ENCODE data around the gene RPS6KA4.
"Not testable (repeated sequence)": the region's sequence is repeated elsewhere in the genome, so short reads cannot be mapped to it uniquely, and the experiment has no call there.

Gene RPS6KA4

DNA sequence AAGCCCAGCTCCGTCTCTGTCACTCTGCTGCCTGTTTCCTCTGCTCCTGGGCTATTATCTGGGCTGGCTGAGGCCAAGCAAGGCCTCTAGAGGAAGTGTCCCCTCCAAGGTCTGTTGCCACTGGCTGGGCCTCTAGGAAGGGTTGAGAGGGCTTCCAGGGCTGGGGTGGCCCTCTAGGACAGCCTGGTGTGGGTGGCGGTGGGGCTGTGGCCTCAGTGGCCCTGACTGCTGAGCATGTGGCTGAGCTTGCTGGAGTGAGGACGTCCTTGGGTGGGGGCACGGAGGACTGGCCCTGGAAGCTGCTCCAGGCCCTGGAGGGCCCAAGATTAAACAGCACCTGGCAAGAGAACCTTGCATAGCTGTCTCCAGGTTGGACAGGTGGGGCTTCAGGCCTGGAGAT lies 35.0 kb upstream of the RPS6KA4 start:
- in situ Hi-C loops (cut with HindIII; ENCODE audit: low pct_ligation_motif_present, low pct_unique_long_range_greater_than_20kb, low sequenced_read_pairs); DNase-seq: not testable (repeated sequence)

GRCh38 chr11:64324692-64325469 lies 34.1 kb upstream of the RPS6KA4 start:
- in situ Hi-C loops (cut with HindIII; ENCODE audit: low pct_ligation_motif_present, low pct_unique_long_range_greater_than_20kb, low sequenced_read_pairs) = no loop called here
- DNase-seq = no peak

- no peak for DNase-seq
- in situ Hi-C loops (cut with HindIII; ENCODE audit: low pct_ligation_motif_present, low pct_unique_long_range_greater_than_20kb, low sequenced_read_pairs) = no loop called here
Measured at GRCh38 chr11:64327375-64327774, 31.6 kb upstream of the RPS6KA4 start.

DNA sequence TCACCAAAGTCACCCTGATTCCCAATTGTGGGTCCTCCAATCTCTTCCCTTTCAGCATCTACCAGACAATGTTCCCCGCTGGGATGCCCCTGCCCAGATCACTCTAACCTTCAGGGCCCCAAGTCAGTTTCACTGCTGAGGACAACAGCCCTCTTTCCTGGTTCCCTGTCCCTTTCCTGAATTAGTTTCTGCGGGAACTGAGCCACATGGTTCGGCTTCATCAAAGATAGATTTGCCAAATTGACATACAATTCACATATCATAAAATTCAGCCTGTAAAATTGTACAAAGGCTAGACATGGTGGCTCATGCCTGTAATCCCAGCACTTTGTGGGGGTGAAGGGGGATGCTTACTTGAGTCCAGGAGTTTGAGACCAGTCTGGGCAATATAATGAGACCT lies 31.0 kb upstream of the RPS6KA4 start:
- DNase-seq = no peak
- in situ Hi-C loops (cut with HindIII; ENCODE audit: low pct_ligation_motif_present, low pct_unique_long_range_greater_than_20kb, low sequenced_read_pairs) = no loop called here

DNA sequence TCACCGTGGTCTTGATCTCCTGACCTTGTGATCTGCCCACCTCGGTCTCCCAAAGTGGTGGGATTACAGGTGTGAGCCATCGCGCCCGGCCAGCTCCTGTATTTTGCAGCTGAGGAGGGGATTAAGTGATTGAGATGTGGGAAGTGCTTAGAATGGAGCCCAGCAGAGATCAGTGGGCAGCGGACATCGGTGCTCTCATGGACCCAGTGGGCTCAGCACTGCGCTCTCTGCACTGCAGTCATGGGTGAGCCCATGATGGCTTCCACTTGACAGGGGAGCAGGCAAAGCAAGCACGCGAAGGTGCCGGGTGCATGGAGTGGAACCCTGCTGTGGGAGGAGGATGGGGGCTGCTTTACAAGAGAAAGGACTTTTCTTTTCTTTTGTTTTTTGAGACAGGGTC lies 28.1 kb upstream of the RPS6KA4 start:
- no peak for DNase-seq
- in situ Hi-C loops (cut with HindIII; ENCODE audit: low pct_ligation_motif_present, low pct_unique_long_range_greater_than_20kb, low sequenced_read_pairs) = no loop called here

DNA sequence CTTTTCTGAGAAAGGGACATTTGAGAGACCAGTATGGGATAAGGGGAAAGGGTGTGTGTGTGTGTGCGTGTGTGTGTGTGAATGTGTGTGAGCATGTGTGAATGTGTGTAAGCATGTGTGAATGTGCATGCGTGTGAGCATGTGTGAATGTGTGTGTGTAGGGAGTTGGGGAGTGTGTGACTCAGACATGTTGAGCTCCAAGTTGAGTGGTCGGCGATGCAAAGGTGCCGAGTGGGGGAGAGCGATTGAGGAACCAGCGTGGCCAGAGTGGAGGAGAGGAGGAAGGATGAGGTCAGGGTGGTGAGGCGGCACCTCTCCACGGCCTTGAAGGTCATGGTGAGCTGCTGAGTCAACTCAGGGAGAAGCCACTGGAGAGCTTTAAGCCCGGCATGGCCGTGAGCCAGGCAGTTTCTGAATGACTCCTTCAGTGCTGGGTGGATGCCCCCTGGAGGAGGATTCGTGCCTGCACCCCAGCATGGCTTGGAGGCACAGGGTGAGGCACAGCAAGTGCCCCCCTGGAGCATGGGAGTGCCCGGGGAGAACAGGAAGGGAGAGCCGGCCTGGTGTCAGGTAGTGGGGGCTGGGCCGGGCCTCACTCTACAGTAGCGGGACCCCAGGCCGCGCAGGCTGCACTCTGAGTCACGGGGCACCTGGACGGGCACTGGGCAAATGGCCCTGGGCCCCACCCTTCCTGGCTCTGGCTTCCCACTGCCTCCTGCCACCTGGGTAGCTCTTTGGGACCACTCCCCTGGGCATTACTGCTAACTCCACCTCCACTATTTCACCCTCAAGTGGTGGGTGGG lies 27.2 kb upstream of the RPS6KA4 start:
- DNase-seq = peak; percentile 94
- in situ Hi-C loops (cut with HindIII; ENCODE audit: low pct_ligation_motif_present, low pct_unique_long_range_greater_than_20kb, low sequenced_read_pairs) = no loop called here

GRCh38 chr11:64333556-64333955 lies 25.4 kb upstream of the RPS6KA4 start:
- DNase-seq = no peak
- in situ Hi-C loops (cut with HindIII; ENCODE audit: low pct_ligation_motif_present, low pct_unique_long_range_greater_than_20kb, low sequenced_read_pairs) = no loop called here

DNA sequence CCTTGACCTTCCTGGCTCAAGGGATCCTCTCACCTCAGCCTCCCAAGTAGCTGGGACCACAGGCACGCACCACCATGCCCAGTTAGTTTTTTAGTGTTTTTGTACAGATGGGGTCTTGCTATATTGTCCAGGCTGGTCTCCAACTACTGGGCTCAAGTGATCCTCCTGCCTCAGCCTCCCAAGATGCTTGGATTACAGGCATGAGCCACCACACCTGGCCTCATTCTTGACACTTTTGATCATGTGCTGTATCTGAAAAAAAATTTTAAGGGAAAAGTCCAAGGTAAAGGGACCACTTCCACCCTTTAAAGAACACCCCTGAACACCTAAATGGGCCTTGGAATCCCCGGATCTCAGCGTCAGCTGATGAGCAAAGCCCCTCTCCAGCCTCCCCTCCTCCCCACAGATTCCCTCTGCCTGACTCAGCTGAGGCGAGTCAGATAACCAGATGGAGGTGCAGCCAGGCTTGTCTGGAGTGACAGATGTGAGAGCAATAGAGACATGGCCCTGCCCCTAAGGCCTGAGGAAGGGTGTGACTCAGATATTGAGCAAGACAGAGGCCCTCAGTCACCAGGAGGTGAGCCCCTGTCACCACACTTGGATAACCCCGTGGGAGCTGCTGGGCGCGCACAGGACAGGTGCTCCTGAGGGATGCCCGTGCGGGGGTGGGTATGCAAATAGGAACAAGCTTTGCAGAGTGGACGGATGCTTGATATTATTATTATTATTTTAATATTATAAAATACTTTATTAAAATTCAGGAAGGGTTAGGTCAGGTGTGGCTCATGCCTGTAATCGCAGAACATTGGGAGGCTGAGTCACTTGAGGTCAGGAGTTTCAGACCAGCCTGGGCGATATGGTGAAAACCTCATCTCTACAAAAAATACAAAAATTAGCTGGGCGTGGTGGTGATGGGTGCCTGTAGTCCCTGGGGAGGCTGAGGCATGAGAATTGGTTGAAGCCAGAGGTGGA lies 23.9 kb upstream of the RPS6KA4 start:
- peak; percentile 98 for DNase-seq
- in situ Hi-C loops (cut with HindIII; ENCODE audit: low pct_ligation_motif_present, low pct_unique_long_range_greater_than_20kb, low sequenced_read_pairs) = no loop called here

- no peak for DNase-seq
- in situ Hi-C loops (cut with HindIII; ENCODE audit: low pct_ligation_motif_present, low pct_unique_long_range_greater_than_20kb, low sequenced_read_pairs) = no loop called here
Measured at GRCh38 chr11:64337538-64338249, 21.3 kb upstream of the RPS6KA4 start.

GRCh38 chr11:64338716-64339115 lies 20.2 kb upstream of the RPS6KA4 start:
- in situ Hi-C loops (cut with HindIII; ENCODE audit: low pct_ligation_motif_present, low pct_unique_long_range_greater_than_20kb, low sequenced_read_pairs) = no loop called here
- DNase-seq = no peak

GRCh38 chr11:64339286-64339685 lies 19.7 kb upstream of the RPS6KA4 start:
- no peak for DNase-seq
- in situ Hi-C loops (cut with HindIII; ENCODE audit: low pct_ligation_motif_present, low pct_unique_long_range_greater_than_20kb, low sequenced_read_pairs) = no loop called here

- no peak for DNase-seq
- in situ Hi-C loops (cut with HindIII; ENCODE audit: low pct_ligation_motif_present, low pct_unique_long_range_greater_than_20kb, low sequenced_read_pairs) = no loop called here
Measured at GRCh38 chr11:64339754-64340408, 19.1 kb upstream of the RPS6KA4 start, which contains the start of gene CCDC88B. CCDC88B (plus strand) TSS chr11:64340204; CDS start chr11:64340267, 63 bp downstream.

GRCh38 chr11:64340671-64341335 lies 18.2 kb upstream of the RPS6KA4 start:
- in situ Hi-C loops (cut with HindIII; ENCODE audit: low pct_ligation_motif_present, low pct_unique_long_range_greater_than_20kb, low sequenced_read_pairs) = no loop called here
- DNase-seq = no peak

GRCh38 chr11:64341429-64341828 lies 17.5 kb upstream of the RPS6KA4 start:
- no peak for DNase-seq
- in situ Hi-C loops (cut with HindIII; ENCODE audit: low pct_ligation_motif_present, low pct_unique_long_range_greater_than_20kb, low sequenced_read_pairs) = no loop called here

DNA sequence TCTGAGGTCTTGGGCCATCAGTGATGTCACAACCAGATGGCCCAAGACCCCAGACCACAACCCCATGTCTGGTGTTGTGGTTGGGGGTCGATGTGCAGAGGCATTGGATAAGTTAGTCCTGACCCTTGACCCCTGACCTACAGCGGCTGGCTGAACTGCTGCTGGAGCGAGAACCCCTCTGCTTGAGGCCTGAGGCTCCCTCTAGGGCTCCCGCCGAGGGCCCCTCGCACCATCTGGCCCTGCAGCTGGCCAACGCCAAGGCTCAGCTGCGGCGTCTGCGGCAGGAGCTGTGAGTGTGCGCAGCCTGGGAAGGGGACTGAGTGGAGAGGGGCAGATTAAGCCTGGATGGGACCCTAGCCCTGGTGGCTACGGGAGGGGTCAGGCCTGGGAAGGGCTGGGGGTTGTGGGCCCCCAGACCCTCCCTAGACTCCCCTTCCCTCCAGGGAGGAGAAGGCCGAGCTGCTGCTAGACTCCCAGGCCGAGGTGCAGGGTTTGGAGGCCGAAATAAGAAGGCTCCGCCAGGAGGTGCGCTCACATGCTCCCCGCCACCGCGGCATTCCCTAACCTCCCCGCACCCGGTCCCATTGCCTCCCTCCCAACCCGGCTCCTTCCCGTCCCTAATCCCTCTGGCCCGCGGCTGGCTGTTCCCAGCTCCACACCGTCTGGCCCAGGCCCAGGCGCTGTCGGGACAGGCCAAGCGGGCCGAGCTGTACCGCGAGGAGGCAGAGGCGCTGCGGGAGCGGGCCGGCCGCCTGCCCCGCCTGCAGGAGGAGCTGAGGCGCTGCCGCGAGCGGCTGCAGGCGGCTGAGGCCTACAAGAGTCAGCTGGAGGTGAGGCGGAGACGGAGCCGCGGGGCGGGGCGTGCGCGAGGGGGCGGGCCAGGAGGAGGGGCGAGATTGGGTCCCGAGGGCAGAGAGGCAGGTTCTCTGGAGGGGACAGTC lies 16.8 kb upstream of the RPS6KA4 start:
- peak; percentile 85 for DNase-seq
- in situ Hi-C loops (cut with HindIII; ENCODE audit: low pct_ligation_motif_present, low pct_unique_long_range_greater_than_20kb, low sequenced_read_pairs) = no loop called here
